ENCODE measurements around the gene CTLA4.
"Not testable (repeated sequence)": the region's sequence is repeated elsewhere in the genome, so short reads cannot be mapped to it uniquely, and the experiment has no call there.

Gene CTLA4

DNA sequence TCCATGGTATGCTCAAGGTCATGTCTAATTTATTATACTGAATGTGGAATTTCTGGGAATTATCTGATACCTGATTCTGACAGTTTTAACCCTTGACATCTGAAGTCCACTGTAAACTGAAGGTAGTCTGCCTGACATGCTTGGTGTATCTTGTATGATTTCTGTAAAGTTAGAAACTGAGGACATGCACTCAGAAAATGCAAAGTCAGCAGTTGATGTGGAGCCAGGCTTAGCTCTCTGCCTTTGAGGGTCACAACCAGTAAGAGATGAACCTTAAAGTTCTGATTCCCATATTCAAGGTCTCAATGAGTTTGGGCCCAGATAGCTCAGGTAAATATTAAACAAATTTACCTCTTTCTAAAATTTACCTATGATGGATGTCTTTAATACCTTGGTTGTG lies 12.3 kb upstream of the CTLA4 start:
- in situ Hi-C loops (cut with HindIII; ENCODE audit: low sequenced_read_pairs): no loop called here

DNA sequence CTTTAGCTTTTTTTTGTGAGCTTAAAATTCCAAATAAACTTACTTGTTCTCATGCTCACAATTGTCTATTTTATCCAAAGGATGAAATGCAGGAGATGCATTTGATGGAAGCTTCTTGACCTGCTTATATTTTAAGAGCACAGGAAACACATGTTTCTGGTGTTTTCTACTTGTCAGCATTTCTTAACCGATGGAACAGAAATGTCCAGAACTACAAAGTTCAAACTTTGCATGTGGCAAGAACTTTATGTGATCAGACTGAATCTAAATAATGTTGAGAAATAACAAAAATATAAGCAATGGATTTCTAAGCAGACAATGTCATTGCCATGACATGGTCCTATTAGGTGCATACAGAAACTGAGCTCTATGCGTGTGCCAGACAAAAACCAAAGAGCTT lies 9.9 kb upstream of the CTLA4 start:
- in situ Hi-C loops (cut with HindIII; ENCODE audit: low sequenced_read_pairs): no loop called here

DNA sequence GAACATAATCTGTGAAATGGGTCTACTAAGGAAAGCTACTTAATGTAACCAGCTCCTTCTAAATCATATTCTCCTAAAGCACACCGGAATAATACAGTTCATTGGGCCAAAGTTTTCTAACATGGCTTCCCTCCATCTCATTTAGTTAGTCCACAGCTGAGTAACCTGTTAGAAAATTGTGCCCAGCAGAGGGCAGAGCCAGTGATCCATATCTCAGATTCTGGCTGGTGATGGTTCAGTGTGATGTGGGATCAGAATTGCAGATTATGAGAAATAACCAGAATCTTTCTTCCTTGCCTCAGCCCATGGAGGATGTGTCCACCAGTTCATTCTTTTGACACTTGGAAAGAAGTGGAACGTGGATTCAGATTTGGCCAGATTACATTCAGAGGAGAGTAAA lies 9.4 kb upstream of the CTLA4 start:
- in situ Hi-C loops (cut with HindIII; ENCODE audit: low sequenced_read_pairs): no loop called here

DNA sequence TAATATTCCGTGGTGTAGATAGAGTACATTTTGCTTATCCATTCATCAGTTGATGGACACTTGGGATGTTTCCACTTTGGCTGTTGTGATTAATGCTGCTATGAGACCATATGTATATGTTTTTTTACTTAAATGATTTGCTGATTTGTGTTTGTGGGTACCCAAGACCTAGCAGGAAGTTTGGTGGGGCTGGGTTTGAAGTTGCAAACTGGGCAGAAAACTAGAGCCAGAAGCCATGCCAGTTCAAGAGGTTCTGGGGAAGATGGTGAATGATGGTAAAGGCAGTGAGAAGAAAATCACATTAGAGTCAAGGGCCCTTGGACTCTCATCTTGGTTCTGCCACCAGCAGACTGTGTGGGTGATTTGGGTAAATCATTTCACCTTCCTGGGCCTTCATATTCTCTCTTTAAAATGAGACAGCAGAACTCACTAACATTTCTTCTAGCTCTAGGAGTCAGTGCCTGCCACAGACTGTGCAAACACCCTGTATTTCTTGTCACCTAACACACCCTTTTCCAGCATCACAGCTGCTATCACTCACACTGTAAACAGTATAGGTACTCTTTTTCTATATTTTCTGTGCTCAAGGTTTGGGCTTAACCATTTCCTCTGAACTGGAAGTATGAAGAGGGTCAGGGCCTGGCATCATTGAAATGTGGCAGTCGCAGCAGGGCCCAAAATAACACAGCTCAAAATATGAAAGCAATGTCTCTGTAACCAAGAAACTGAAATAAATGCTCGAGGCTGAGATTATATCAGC lies 8.4 kb upstream of the CTLA4 start:
- in situ Hi-C loops (cut with HindIII; ENCODE audit: low sequenced_read_pairs): no loop called here

DNA sequence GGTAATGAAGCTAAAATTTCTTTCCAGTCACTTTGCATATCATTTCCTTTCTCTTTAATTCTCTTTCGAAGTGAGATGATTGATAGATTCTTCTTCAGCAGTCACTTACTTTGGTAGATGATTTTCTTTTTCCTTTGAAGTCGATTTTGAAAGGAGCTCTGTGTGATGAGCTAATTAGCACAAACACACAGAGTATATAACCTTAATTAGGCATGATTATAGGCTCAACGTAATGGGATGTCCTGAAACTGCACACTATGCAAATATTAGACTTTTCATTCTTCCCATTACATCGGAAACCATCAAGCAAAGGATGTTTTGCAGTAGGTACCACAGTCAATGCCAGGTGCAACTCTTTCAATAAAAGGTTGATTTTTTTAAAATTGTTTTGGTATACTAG lies 6.4 kb upstream of the CTLA4 start:
- in situ Hi-C loops (cut with HindIII; ENCODE audit: low sequenced_read_pairs): no loop called here

DNA sequence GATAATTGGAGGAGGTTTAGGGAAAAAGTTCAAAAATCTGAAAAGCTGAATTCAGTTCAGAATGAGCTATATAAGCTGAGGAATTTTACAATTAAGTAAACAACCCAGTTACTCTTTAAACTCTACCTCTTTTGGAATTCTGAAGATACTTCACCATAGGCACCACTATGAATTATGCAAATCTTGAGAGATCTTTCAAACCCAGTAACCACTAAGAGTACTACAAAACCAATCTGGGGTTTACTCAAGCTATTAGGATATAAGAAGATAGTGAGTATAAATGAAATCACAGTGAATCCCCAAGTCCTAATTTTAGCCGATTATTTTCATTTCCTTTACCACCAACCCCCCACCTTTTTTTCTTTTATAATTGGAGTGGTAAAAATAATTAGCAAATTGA lies 6.0 kb upstream of the CTLA4 start:
- in situ Hi-C loops (cut with HindIII; ENCODE audit: low sequenced_read_pairs): no loop called here

DNA sequence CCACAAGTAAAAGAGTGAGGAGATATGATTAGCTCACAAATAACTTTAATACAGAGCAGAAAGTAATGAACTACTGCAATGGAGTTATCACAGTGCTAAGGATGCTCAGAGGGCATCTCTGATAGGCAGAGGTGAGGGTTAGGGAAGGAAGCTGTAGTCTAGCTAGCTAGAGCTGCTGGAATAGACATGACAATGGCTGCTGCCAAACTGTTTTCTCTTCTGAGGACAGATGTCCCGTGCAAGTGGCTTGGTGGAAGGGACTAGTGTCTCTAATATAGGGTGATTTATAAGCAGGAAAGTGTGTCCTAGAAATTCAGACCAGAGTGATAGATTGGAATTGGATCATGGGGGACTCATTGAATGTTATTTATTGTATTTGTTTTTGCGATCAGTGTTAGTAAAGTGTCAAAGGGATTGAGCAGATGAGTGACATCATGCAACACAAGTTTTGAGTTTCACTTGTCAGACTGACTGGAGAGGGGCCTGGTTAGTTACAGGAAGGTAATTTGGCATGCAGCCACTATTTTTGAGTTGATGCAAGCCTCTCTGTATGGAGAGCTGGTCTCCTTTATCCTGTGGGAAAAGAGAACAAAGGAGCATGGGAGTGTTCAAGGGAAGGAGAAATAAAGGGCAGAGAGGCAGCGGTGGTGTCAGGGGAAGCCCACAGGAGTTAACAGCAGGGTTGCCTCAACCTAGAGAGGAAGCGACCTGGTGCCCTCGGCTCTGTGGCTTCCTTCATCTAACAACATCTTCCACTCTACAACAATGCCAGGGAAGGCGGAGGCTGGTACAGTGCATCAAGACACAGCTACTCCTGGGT lies 1.9 kb downstream of the CTLA4 start:
- in situ Hi-C loops (cut with HindIII; ENCODE audit: low sequenced_read_pairs): no loop called here

DNA sequence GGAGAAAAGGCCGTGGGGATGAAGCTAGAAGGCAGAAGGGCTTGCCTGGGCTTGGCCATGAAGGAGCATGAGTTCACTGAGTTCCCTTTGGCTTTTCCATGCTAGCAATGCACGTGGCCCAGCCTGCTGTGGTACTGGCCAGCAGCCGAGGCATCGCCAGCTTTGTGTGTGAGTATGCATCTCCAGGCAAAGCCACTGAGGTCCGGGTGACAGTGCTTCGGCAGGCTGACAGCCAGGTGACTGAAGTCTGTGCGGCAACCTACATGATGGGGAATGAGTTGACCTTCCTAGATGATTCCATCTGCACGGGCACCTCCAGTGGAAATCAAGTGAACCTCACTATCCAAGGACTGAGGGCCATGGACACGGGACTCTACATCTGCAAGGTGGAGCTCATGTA lies 2.9 kb downstream of the CTLA4 start:
- in situ Hi-C loops (cut with HindIII; ENCODE audit: low sequenced_read_pairs): no loop called here

DNA sequence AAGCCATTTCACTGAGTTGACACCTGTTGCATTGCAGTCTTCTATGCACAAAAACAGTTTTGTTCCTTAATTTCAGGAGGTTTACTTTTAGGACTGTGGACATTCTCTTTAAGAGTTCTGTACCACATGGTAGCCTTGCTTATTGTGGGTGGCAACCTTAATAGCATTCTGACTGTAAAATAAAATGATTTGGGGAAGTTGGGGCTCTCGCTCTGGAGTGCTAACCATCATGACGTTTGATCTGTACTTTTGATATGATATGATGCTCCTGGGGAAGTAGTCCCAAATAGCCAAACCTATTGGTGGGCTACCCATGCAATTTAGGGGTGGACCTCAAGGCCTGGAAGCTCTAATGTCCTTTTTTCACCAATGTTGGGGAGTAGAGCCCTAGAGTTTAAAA lies 3.4 kb downstream of the CTLA4 start:
- in situ Hi-C loops (cut with HindIII; ENCODE audit: low sequenced_read_pairs): no loop called here

DNA sequence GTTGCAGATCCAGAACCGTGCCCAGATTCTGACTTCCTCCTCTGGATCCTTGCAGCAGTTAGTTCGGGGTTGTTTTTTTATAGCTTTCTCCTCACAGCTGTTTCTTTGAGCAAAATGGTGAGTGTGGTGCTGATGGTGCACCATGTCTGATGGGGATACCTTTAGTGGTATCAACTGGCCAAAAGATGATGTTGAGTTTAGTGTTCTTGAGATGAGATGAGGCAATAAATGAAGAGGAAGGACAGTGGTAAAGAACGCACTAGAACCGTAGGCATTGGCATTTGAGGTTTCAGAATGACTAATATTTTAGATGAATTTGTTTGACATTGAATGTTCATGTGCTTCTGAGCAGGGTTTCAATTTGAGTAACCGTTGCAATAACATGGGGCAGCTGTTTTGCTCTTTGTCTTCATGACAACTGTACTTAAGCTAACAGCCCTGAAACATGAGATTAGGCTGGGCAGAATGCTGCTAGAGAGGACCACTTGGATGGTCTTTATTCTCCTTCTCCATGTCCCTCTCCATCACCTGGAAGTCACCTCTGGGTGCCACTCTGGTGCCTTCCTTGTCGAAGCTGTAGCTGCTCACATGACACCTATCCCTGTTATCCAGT lies 3.9 kb downstream of the CTLA4 start:
- in situ Hi-C loops (cut with HindIII; ENCODE audit: low sequenced_read_pairs): no loop called here

DNA sequence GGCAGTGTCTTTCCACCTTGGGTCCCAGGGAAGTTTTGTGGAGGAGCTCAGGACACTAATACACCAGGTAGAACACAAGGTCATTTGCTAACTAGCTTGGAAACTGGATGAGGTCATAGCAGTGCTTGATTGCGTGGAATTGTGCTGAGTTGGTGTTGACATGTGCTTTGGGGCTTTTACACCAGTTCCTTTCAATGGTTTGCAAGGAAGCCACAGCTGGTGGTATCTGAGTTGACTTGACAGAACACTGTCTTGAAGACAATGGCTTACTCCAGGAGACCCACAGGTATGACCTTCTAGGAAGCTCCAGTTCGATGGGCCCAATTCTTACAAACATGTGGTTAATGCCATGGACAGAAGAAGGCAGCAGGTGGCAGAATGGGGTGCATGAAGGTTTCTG lies 5.9 kb downstream of the CTLA4 start:
- in situ Hi-C loops (cut with HindIII; ENCODE audit: low sequenced_read_pairs): no loop called here

DNA sequence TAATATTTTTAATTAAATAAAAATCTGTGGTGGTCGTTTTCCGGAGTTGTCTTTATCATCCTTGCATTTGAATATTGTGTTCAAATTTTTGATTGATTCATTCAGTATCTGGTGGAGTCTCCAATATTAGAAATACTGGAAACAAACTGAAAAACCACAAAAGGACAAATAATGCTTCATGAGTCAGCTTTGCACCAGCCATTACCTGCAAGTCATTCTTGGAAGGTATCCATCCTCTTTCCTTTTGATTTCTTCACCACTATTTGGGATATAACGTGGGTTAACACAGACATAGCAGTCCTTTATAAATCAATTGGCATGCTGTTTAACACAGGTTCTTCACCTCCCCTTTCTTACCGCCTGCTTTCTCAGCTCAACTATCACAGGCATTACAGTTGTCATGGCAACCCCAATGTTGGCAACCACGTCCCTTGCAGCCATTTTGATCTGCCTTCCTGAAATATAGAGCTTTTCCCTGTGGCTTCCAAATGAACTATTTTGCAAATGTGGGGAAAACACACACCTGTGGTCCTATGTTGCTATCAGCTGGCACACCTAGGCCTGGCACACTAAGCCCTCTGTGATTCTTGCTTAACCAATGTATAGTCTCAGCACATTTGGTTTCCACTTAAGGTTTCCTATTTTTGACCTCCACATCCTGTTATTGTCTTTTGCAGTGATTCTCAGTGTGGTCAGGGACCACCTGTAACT lies 6.5 kb downstream of the CTLA4 start:
- in situ Hi-C loops (cut with HindIII; ENCODE audit: low sequenced_read_pairs): no loop called here

DNA sequence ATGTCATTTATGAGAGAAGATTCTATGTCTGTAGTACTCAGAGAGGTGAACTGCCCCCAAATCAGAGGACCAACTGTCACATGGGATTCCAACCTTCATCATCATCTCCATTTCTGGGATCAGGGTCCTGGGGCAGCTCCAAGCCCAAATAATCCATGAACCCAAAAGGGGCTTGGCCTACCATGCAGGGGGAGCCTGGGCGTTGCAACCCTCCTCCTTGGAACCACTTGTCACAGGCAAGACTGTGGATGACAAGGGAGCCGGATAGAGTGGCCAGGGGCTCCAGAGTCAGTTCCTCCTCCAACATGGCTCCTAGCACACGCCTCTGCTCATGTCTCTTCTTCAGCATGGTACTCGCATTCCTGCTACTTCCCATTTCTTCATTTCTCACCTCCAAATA lies 7.9 kb downstream of the CTLA4 start:
- in situ Hi-C loops (cut with HindIII; ENCODE audit: low sequenced_read_pairs): no loop called here

DNA sequence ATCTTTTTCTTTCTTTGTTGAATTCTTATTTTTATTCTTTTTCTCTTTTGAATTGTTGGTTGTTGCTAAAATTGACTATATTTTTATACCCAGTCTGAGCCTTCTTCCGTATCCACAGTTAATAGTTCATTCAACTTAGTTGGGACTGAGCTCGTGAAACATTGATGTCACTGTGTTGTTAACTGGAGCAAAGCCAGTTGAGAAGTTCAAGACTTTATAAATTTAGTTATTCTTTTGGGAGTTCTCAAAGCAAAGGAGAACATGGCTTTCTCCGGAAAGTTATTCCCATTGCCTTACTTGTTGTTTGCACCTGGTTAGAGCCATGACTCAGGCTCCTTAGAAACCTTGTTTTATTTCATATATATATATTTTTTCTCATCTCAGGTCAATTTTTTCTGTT lies 8.8 kb downstream of the CTLA4 start:
- in situ Hi-C loops (cut with HindIII; ENCODE audit: low sequenced_read_pairs): no loop called here

DNA sequence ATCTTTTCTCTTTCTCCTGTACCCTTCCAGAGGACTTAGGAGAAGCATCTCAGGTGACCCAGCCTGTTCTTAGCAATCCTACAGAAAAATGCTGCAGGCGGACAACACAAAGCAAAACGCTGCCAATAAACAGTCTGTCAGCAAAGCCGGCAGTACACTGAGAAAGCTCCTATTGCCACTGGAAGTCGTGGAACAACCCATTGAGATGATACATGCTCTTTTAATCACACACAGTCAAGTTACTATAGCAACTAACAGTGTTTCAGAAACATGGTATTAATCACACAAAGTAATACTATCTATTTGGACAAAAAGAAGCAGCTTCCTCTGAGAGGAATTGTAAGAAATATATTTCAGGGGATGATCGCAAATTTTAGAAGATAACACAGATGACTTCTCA lies 10.5 kb downstream of the CTLA4 start:
- in situ Hi-C loops (cut with HindIII; ENCODE audit: low sequenced_read_pairs): no loop called here

DNA sequence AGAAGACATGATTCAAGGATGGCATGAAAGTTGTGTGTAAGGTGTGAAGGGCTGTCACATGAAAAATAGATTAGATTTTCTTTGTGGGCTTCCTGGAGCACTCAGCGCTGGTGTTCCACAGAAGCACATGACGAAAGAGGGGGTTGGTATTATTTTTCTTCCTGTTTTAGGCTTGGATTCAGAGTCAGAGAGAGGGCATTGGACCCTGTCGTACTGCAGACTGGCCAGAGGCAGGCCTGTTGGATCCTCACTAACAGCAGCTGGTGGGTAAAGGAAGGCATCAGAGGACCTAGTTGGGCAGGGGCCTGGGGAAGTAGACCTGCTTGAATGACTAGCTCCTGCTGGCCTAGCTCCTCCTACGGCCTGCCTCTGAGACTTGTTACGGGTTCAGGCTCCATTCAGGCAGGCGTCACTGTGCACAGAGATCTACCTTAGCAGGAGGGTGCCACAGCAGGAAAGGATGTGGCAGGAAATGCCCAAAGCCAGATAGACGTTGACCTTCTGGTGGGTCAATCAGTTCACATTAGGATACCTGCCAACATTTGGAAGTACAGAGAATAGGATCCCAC lies 13.1 kb downstream of the CTLA4 start:
- in situ Hi-C loops (cut with HindIII; ENCODE audit: low sequenced_read_pairs): no loop called here

DNA sequence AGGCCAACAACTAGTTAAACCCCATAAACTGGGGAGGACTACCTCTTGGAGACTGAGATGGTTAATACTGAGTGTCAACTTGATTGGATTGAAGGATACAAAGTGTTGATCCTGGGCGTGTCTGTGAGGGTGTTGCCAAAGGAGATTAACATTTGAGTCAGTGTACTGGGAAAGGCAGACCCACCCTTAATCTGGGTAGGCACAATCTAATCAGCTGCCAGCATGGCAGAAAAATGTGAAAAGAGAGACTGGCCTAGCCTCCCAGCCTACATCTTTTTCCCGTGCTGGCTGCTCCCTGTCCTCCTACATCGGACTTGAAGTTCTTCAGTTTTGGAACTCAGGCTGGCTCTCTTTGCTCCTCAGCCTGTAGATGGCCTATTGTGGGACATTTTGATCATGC lies 13.6 kb downstream of the CTLA4 start:
- in situ Hi-C loops (cut with HindIII; ENCODE audit: low sequenced_read_pairs): not testable (repeated sequence)

DNA sequence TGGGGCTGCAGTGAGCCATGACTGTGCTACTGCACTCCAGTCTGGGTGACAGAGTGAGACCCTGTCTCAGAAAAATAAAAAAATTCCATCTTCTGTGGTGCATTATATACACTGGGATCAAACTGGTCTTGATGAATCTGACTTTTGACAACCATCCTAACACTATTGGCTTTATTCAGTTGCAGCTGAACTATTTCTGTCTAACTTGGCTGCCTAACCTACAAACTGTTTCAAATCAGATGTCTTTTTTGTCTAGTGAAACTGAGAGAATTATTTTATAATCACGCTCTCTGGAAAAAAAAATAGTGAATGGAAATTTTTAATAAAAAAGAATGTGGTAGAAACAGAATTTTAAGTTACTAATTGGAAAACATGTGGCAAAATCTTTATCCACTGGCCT lies 15.0 kb downstream of the CTLA4 start:
- in situ Hi-C loops (cut with HindIII; ENCODE audit: low sequenced_read_pairs): no loop called here

DNA sequence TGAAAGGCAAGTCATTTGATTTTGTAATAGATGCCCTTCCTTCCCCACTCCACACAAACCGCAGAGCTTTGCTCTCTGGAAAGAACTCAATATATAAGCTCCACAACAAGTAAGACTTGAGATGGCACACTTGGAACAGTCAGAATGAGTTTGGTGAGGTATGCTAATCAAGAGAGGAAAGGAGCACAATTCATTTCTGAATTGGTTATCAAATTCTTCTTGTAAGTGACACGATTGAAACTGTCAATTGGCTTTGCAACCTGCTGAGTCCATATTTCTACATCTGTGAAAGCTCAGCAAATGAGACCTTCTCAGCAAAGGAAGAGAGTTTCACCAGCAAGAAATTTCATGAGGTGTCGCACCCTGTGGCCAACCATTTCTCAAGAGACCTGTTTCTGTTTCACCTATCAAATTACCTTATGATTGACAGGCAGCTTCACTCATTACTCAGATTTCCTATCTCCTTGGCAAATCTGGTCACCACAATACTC lies 19.1 kb downstream of the CTLA4 start:
- in situ Hi-C loops (cut with HindIII; ENCODE audit: low sequenced_read_pairs): no loop called here

DNA sequence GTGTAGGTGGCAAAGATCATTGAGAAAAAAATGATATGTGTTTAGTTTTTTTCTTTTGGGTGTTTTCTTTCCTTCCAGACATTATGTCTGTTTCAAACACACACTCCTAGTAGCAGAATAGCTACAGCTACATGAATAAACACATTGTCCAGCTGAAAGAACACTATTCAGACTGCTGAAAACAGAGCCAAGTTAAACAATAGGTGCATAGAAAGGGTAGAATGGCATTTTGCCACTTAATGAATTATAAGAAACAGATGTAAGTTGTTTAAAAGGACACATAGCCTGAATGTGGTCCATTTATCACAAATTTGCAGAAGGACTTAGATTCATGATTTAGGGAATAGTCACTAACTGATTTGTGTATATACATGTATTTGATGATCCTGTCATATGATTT lies 20.1 kb downstream of the CTLA4 start:
- in situ Hi-C loops (cut with HindIII; ENCODE audit: low sequenced_read_pairs): no loop called here

DNA sequence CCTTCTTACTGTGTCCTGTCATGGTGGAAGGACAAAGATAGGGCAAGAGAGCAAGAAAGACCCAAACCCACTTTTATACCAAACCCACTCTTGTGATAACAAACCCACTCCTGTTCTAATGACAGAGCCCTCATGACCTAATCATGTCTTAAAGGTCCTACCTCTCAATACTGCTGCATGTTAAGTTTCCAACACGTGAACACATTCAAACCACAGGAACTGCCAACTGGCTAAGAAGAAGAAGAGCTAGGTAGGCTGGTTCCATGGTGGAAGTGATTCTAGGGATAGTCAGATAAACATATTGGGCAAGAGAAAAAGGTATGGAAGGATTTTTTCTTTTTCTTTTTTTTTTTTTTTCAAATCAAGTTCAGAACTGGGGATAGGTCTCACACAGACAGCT lies 22.0 kb downstream of the CTLA4 start:
- in situ Hi-C loops (cut with HindIII; ENCODE audit: low sequenced_read_pairs): no loop called here

Measured in DLD1 (cell line).